Right lobe of liver (tissue), 4 donors: Measurements from ENCODE around the gene CD164.

Source experiments
- POLR2A ChIP-seq: fragments of 450-650 bp; IDR thresholded peaks from one replicate; pipeline ENCODE4 v1.6.1; 2017; ENCODE audit warnings: antibody characterized with exemption, mild to moderate bottlenecking
- TF ChIP-seq, protein P1 (sequence below), 4 donors: fragments of 200-600 bp in 3 of 4; fragments of 450-650 bp in 1 of 4; IDR thresholded peaks; one replicate each; pipeline versions ENCODE4 v1.5.1 to v1.8.0; 2016 to 2022; ENCODE audit warnings: antibody characterized with exemption in 4 of 4, mild to moderate bottlenecking in 2 of 4
- donor health status: DM: no; HTN: no; CAD: no.
- donor health status: DM: no; HTN: no; CAD: no.
- donor health status: DM: no; HTN: yes; CAD: no.

DNA sequence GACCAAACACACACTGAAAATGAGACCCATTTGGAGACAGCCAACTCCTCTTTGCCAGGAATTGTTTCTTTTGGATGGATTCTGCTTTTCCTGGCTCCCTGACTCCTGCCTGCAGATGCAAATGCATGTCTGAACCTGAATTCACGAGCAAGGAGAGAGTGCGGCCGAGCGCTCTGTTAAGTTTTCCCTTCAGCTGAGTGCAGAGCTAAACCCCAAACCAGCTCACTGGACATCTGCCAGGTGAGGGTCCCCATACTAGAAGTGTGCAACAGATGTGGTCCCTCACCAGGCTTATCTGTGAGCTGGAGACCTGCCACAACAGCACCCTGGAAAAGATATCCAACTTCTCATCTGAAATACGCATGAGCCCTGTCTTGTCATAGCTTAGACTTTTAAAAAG lies 59.0 kb downstream of the CD164 start:
- TF ChIP-seq, protein P1, sequence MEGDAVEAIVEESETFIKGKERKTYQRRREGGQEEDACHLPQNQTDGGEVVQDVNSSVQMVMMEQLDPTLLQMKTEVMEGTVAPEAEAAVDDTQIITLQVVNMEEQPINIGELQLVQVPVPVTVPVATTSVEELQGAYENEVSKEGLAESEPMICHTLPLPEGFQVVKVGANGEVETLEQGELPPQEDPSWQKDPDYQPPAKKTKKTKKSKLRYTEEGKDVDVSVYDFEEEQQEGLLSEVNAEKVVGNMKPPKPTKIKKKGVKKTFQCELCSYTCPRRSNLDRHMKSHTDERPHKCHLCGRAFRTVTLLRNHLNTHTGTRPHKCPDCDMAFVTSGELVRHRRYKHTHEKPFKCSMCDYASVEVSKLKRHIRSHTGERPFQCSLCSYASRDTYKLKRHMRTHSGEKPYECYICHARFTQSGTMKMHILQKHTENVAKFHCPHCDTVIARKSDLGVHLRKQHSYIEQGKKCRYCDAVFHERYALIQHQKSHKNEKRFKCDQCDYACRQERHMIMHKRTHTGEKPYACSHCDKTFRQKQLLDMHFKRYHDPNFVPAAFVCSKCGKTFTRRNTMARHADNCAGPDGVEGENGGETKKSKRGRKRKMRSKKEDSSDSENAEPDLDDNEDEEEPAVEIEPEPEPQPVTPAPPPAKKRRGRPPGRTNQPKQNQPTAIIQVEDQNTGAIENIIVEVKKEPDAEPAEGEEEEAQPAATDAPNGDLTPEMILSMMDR (IDR thresholded peaks at IDR 0.05), result no peak
- TF ChIP-seq POLR2A, result no peak
